H9 (cell line): ENCODE measurements around the gene ZNF354B. TPM values are rescaled to one million over a fixed set of nuclear protein-coding genes. Genes with fewer than 3 reads are reported as not detected.

ENCODE experiments used
- DNase-seq: peaks from one replicate; pipeline ENCODE4 v3.0.0-alpha.2; 2017
- H2AFZ ChIP-seq: one replicate; pipeline ENCODE4 v1.6.1; 2013; ENCODE audit warnings: mild to moderate bottlenecking, low read length, control low read depth, moderate library complexity
- H2AK5ac ChIP-seq: 2 replicates; pipeline ENCODE4 v1.6.1; 2013; ENCODE audit warnings: low read length, control low read depth, mixed read lengths; ENCODE audit not compliant: insufficient read length
- H2BK120ac ChIP-seq: one replicate; pipeline ENCODE4 v1.6.1; 2013; ENCODE audit warnings: low read depth, mild to moderate bottlenecking, low read length, control low read depth, inconsistent platforms; ENCODE audit not compliant: poor library complexity, severe bottlenecking
- H2BK12ac ChIP-seq: 2 replicates; pipeline ENCODE4 v1.6.1; 2013; ENCODE audit warnings: low read length, control low read depth, mixed read lengths, low read depth; ENCODE audit not compliant: insufficient read length
- H2BK15ac ChIP-seq: 2 replicates; pipeline ENCODE4 v1.6.1; 2013; ENCODE audit warnings: low read depth, low read length, control low read depth
- H2BK20ac ChIP-seq: one replicate; pipeline ENCODE4 v1.6.1; 2013; ENCODE audit warnings: low read depth, mild to moderate bottlenecking, low read length, control low read depth, inconsistent platforms; ENCODE audit not compliant: poor library complexity, severe bottlenecking
- H2BK5ac ChIP-seq: 2 replicates; pipeline ENCODE4 v1.6.1; 2013; ENCODE audit warnings: low read length, control low read depth, mixed read lengths; ENCODE audit not compliant: insufficient read length
- H3K14ac ChIP-seq: 2 replicates; pipeline ENCODE4 v1.6.1; 2013; ENCODE audit warnings: low read length, control low read depth; ENCODE audit not compliant: insufficient read depth
- H3K18ac ChIP-seq: 2 replicates; pipeline ENCODE4 v1.6.1; 2013; ENCODE audit warnings: low read depth, mild to moderate bottlenecking, mixed read lengths, low read length, control low read depth; ENCODE audit not compliant: insufficient read length
- H3K23ac ChIP-seq: 2 replicates; pipeline ENCODE4 v1.6.1; 2013; ENCODE audit warnings: low read length, control low read depth, mixed read lengths, low read depth; ENCODE audit not compliant: insufficient read length
- H3K23me2 ChIP-seq: 2 replicates; pipeline ENCODE4 v1.6.1; 2013; ENCODE audit warnings: low read depth, mild to moderate bottlenecking, mixed read lengths, low read length, control low read depth; ENCODE audit not compliant: insufficient read length, poor library complexity, severe bottlenecking
- H3K27ac ChIP-seq: 2 replicates; pipeline ENCODE4 v1.5.1; 2013; ENCODE audit warnings: low read length, control low read depth, mixed read lengths, low read depth; ENCODE audit not compliant: insufficient read length
- H3K27me3 ChIP-seq: 2 replicates; pipeline ENCODE4 v1.6.1; 2013; ENCODE audit warnings: low read length, control low read depth, inconsistent platforms; ENCODE audit not compliant: insufficient read depth
- H3K4ac ChIP-seq: 2 replicates; pipeline ENCODE4 v1.6.1; 2013; ENCODE audit warnings: low read depth, mild to moderate bottlenecking, control low read depth, inconsistent platforms, low read length, moderate library complexity
- H3K4me1 ChIP-seq: 2 replicates; pipeline ENCODE4 v1.6.1; 2013; ENCODE audit warnings: low read length, control low read depth, inconsistent platforms; ENCODE audit not compliant: insufficient read depth
- H3K4me2 ChIP-seq: 2 replicates; pipeline ENCODE4 v1.6.1; 2013; ENCODE audit warnings: low read length, control low read depth, mixed read lengths; ENCODE audit not compliant: insufficient read length, insufficient read depth
- H3K56ac ChIP-seq: 2 replicates; pipeline ENCODE4 v1.6.1; 2013; ENCODE audit warnings: low read depth, mild to moderate bottlenecking, mixed read lengths, low read length, control low read depth; ENCODE audit not compliant: insufficient read length
- H3K79me1 ChIP-seq: 2 replicates; pipeline ENCODE4 v1.6.1; 2013; ENCODE audit warnings: low read depth, mild to moderate bottlenecking, moderate library complexity, low read length, control low read depth, inconsistent platforms; ENCODE audit not compliant: insufficient read depth, poor library complexity, severe bottlenecking
- H3K79me2 ChIP-seq: 2 replicates; pipeline ENCODE4 v1.6.1; 2013; ENCODE audit warnings: low read length, control low read depth, inconsistent platforms; ENCODE audit not compliant: insufficient read depth
- H3K9ac ChIP-seq: 2 replicates; pipeline ENCODE4 v1.6.1; 2013; ENCODE audit warnings: low read length, control low read depth, mixed read lengths; ENCODE audit not compliant: insufficient read length; ENCODE audit errors: extremely low read depth
- H3K9me3 ChIP-seq: one replicate; pipeline ENCODE4 v1.6.1; 2013; ENCODE audit warnings: low read depth, low read length, inconsistent platforms; ENCODE audit not compliant: control insufficient read depth
- H3T11ph ChIP-seq: one replicate; pipeline ENCODE4 v1.6.1; 2013; ENCODE audit warnings: mild to moderate bottlenecking, low read length, control low read depth, inconsistent platforms
- H4K20me1 ChIP-seq: one replicate; pipeline ENCODE4 v1.6.1; 2013; ENCODE audit not compliant: control insufficient read depth, insufficient read length, insufficient read depth
- H4K5ac ChIP-seq: 2 replicates; pipeline ENCODE4 v1.6.1; 2013; ENCODE audit warnings: low read depth, mild to moderate bottlenecking, mixed read lengths, low read length, control low read depth; ENCODE audit not compliant: insufficient read length
- H4K8ac ChIP-seq: replicated peaks from 2 replicates; pipeline ENCODE4 v1.6.1; 2013; ENCODE audit warnings: low read length, control low read depth, mixed read lengths, low read depth; ENCODE audit not compliant: insufficient read length
- H4K91ac ChIP-seq: 2 replicates; pipeline ENCODE4 v1.6.1; 2013; ENCODE audit warnings: low read depth, mild to moderate bottlenecking, moderate library complexity, mixed read lengths, low read length, control low read depth; ENCODE audit not compliant: insufficient read length
- H3K27ac Mint-ChIP-seq, 3 experiments: 2 replicates in 2 of 3; 3 replicates in 1 of 3; pipeline ENCODE4 v1.8.0; 2020 to 2021; ENCODE audit warnings: mixed read lengths in 3 of 3, mild to moderate bottlenecking in 1 of 3, moderate library complexity in 1 of 3
- H3K27me3 Mint-ChIP-seq: 2 replicates; pipeline ENCODE4 v1.8.0; 2021; ENCODE audit warnings: low read depth, mild to moderate bottlenecking, moderate library complexity, mixed read lengths
- H3K36me3 Mint-ChIP-seq, 3 experiments: 2 replicates in 2 of 3; 3 replicates in 1 of 3; pipeline ENCODE4 v1.8.0; 2020 to 2021; ENCODE audit warnings: low read depth in 3 of 3, mixed read lengths in 3 of 3; ENCODE audit not compliant: insufficient read depth in 1 of 3
- H3K4me1 Mint-ChIP-seq, 2 experiments: 2 replicates each; pipeline ENCODE4 v1.8.0; 2020; ENCODE audit warnings: mixed read lengths in 2 of 2
- H3K4me3 Mint-ChIP-seq, 2 experiments: 2 replicates in 1 of 2; 3 replicates in 1 of 2; pipeline ENCODE4 v1.8.0; 2020 to 2021; ENCODE audit warnings: mild to moderate bottlenecking in 2 of 2, mixed read lengths in 2 of 2, moderate library complexity in 1 of 2
- H3K9me3 Mint-ChIP-seq, 2 experiments: 2 replicates in 1 of 2; 3 replicates in 1 of 2; pipeline ENCODE4 v1.8.0; 2020; ENCODE audit warnings: mild to moderate bottlenecking in 2 of 2, mixed read lengths in 2 of 2, moderate library complexity in 1 of 2
- CTCF ChIP-seq: fragments of 200-600 bp; sonication (generic); conservative IDR thresholded peaks from 3 replicates; pipeline ENCODE4 v1.8.0; 2021; ENCODE audit warnings: antibody characterized with exemption, mild to moderate bottlenecking
- WGBS: extraction: QIAGEN DNeasy Blood & Tissue Kit; methylation state at CpG from one replicate; pipeline ENCODE4 v1.1.7; 2013; ENCODE audit warnings: missing lambda C conversion rate, low lambda C conversion rate, mixed read lengths; ENCODE audit not compliant: insufficient read length; ENCODE audit errors: extremely low coverage; 5-methylcytosine and 5-hydroxymethylcytosine counted together
- total RNA-seq: library from RNA; stranded (reverse); gene quantifications from 2 replicates; pipeline ENCODE4 v1.2.1, GENCODE V29; 2021

Gene ZNF354B
- total RNA-seq, 1 experiment from 2014 or later: 20.6 TPM

- no peak overlapping the region for H3K27ac Mint-ChIP-seq
- no peak overlapping the region for H3K9ac ChIP-seq
- peaks cover 4% of the 10 kb centered on the region in 2 experiments; a peak in 2 of 4 replicates for H3K4me1 Mint-ChIP-seq
- H3K27me3 Mint-ChIP-seq: no peaks in the 10 kb centered on the region; the same call in 1 of the 2 replicates
- no peak overlapping the region for H2AK5ac ChIP-seq
- peak; percentile 40; the same call in 1 of the 3 replicates for TF ChIP-seq CTCF
- H3K4ac ChIP-seq: no peak overlapping the region
- H2BK20ac ChIP-seq: no peak overlapping the region
- H3K56ac ChIP-seq: no peak overlapping the region
- H3K36me3 Mint-ChIP-seq: peaks cover 19 to 30% (median 28%) of the 10 kb centered on the region in 3 experiments
- H3K23ac ChIP-seq: no peak overlapping the region
- no CpG with 5 or more reads among the region's 5 CpGs for WGBS
- peaks cover 4% of the 10 kb centered on the region for H3K9me3 ChIP-seq
- no peak overlapping the region for H3K4me2 ChIP-seq
- H4K20me1 ChIP-seq: no peaks in the 10 kb centered on the region
- no peak overlapping the region for H2BK12ac ChIP-seq
- no peaks in the 10 kb centered on the region for H3K79me2 ChIP-seq
- no peak overlapping the region for H3K4me3 Mint-ChIP-seq
- H2BK120ac ChIP-seq: no peak overlapping the region
- no peaks in the 10 kb centered on the region for H3K4me1 ChIP-seq
- peaks cover 42 to 47% of the 10 kb centered on the region in 2 experiments for H3K9me3 Mint-ChIP-seq
- H4K5ac ChIP-seq: no peak overlapping the region
- H2BK15ac ChIP-seq: no peak overlapping the region
- H3K79me1 ChIP-seq: no peaks in the 10 kb centered on the region
- H3T11ph ChIP-seq: no peak overlapping the region
- no peak overlapping the region for H4K8ac ChIP-seq
- no peak overlapping the region for H4K91ac ChIP-seq
- peaks cover 2% of the 10 kb centered on the region for H3K23me2 ChIP-seq
- H3K27ac ChIP-seq: no peak overlapping the region
- H3K18ac ChIP-seq: no peak overlapping the region
- peaks cover 2% of the 10 kb centered on the region; the same call in 1 of the 2 replicates for H3K27me3 ChIP-seq
- H2BK5ac ChIP-seq: no peak overlapping the region
- H3K14ac ChIP-seq: no peak overlapping the region
- DNase-seq: no peak
- H2AFZ ChIP-seq: no peak overlapping the region
Measured at GRCh38 chr5:178899289-178899688, 39.5 kb downstream of the ZNF354B start.
